Stimulated activated CD4-positive, alpha-beta T cell treated with anti-CD3 and anti-CD28 coated beads, Interleukin-2, amount 100 ng/mL, for 48 hours (primary cell): ENCODE measurements around the gene TRIM25.
A peak's percentile ranks its signal among the peaks of the same experiment; 100 is the strongest.
"Not testable (repeated sequence)": the region's sequence is repeated elsewhere in the genome, so short reads cannot be mapped to it uniquely, and the experiment has no call there.

Experiments used
- DNase-seq, 2 donors: peaks; one replicate each; pipeline ENCODE4 v3.0.0-alpha.2; 2020

Gene TRIM25, protein sequence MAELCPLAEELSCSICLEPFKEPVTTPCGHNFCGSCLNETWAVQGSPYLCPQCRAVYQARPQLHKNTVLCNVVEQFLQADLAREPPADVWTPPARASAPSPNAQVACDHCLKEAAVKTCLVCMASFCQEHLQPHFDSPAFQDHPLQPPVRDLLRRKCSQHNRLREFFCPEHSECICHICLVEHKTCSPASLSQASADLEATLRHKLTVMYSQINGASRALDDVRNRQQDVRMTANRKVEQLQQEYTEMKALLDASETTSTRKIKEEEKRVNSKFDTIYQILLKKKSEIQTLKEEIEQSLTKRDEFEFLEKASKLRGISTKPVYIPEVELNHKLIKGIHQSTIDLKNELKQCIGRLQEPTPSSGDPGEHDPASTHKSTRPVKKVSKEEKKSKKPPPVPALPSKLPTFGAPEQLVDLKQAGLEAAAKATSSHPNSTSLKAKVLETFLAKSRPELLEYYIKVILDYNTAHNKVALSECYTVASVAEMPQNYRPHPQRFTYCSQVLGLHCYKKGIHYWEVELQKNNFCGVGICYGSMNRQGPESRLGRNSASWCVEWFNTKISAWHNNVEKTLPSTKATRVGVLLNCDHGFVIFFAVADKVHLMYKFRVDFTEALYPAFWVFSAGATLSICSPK

DNA sequence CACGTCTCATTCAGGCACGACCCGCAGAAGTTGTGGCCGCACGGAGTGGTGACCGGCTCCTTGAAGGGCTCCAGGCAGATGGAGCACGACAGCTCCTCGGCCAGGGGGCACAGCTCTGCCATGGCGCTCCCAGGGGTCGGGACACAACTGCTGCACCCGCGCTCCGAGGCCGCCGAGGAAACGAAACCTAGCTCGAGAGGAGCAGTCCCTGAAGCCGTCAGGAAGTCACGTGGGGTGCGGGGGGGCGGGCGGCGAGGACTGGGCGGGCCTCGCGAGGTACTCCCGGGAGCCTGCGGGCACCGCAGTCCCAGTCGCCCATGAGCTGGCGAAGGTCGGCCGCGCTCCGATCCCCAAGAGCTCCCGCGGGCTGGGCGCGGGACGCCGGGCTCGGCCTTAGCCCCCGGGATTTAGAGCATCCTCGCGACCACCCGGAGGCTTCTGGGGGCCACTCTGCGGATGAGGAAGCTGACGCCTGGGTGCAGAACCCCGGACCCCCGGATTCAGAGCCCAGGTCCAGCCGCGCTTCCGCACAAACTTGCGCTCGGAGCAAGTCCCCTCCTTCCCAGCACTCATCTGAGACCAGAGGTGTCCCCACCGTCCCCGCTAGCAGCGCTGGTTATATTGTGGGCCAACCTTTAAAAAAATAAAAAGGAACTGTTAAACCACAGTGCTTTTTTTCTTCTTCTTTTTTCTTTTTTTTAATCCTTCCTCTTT, at the start of gene TRIM25:
Gene TRIM25, minus strand, starts transcription at position 183 of the 714 bp plus-strand sequence. Its CDS starts 61 bp downstream, at position 122.
- peak; percentile 82 to 84 for DNase-seq

DNA sequence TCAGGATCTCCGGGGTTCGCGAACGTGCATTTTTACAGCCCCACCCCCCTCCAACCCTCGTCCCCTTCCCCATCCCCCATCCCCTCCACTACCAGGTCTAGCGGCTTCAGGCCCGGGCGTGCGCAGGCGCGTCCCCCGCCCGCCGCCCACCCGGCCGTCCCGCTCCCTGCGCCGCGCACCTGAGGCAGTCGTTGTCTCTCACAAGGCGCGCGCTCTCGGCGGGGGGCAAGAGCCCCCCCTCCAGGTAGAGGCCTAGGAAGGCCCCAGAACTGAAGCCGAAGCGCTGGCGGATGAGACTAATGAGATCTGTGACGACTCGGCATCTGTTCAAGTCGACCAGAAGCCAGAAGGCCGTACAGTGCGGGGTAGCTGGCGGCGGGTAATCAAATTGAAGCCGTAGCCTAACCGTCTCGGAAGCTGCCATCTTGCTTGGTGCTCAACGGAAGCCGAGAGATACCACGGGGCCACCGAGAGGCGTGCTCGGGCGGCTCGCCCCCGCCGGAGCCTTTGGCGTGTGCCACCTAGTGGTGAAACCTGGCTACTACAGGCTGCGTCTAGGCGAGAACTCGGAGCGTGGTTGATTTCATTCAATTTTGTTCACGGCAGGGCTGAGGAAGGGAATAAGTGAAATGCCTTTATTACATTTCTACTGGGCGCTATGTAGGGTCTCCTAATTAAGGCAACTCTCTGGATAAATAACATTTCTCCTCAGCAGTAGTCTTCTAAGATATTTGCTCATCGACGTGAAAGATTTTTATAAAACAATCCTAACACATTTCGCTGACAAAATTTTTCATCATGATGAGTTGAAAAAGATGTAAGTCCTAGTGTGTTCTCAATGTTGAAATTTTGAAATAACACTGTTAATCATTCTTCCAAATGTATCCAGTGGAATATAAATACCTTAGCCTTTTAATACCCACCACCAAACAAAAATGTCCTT, 47.0 kb upstream of the TRIM25 start, which contains the start of gene COIL:
Gene COIL, minus strand, starts transcription at position 455 of the 943 bp plus-strand sequence. Its CDS starts 31 bp downstream, at position 424.
- peak; percentile 98 for DNase-seq

DNA sequence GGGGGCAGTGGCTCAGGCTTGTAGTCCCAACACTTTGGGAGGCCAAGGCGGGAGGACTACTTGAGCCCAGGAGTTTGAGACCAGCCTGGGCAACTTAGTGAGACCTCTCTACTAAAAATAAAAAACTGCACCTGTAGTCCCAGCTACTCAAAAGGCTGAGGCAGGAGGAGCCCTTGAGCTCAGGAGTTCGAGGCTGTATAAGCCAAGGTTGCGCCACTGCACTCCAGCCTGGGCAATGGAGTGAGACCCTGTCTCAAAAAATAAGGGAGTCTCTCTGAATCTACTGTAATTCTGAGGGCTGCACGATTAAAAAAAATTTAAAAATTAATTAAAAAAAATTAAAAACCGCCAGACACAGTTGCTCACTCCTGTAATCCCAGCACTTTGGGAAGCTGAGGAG, 43.1 kb upstream of the TRIM25 start:
- DNase-seq, result no peak

DNA sequence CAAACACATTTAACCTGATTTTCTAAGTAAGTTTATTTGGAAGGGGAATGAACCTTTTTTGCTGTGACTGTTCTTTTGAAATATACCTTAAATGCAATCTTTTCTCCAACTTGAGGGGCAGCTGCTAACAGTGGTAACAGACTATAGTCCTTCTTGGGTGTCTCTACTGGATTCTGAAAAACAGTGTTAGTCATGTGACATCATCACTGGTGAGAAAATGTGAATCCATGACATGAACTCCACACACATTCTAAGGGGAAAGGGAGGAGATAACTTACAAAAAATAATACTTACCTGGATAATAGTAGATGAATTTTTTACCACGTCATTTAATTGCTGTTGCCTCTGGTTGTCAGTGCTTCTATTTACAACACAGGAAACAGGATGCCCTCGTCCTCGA, 35.7 kb upstream of the TRIM25 start:
- no peak for DNase-seq

DNA sequence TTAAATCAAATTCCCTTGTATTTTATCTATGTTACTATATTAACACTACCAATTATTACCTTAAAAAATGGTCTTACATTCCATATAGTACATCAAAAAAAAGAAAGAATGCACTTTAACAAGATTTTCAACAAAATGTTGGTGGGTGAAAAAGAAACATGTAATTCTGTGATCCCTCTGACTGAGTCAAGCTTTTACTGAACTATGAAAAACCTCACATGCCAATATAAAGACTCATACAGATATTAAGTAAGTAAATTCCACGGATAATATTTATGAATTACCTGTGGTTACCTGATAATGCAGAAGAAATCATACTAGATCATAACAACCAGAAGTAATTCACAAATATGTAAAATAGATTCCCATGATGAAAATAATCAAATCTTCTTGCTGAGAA, 34.6 kb upstream of the TRIM25 start:
- DNase-seq, result no peak

DNA sequence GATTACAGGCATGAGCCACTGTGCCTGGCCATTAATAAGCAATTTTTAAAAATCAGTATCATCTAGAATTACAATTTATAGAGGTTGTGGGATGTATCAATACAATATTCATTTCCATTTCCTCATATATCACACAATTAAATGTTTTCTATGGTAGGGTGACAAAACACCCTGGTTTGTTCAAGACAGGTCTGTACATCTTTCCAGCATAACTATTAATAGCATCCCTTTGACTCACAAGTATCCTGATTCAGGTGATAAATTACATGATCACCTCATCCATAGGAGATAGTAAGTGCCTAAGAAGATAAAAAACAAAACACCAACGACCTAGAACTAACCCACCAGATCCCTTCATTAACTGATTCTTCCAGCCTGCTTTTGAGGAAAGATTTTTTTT, 33.9 kb upstream of the TRIM25 start:
- no peak for DNase-seq

DNA sequence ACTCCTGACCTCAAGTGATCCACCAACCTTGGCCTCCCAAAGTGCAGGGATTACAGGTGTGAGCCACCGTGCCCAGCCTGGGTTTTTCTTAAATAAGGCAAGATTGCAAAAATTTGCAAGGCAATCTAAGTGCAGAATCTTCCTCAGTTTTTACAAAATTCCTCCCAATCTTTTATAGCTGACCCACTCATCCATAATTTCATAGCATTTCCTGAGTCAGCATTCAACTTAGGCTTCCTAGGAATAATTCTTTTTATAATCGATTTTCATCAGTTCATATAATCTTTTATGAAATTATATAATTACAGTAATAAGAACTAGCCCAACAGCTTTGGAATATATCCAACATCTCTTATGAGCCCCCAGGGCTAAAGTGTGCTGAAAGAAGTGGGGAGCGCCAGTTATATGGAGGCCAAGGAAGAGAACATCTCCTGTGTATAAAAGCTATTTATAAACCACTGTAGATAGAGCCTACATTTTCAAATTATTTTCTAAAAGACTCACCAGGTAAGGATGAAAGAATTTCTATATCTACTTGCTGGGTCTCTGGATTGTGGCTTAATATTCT, 32.2 kb upstream of the TRIM25 start:
- no peak for DNase-seq

DNA sequence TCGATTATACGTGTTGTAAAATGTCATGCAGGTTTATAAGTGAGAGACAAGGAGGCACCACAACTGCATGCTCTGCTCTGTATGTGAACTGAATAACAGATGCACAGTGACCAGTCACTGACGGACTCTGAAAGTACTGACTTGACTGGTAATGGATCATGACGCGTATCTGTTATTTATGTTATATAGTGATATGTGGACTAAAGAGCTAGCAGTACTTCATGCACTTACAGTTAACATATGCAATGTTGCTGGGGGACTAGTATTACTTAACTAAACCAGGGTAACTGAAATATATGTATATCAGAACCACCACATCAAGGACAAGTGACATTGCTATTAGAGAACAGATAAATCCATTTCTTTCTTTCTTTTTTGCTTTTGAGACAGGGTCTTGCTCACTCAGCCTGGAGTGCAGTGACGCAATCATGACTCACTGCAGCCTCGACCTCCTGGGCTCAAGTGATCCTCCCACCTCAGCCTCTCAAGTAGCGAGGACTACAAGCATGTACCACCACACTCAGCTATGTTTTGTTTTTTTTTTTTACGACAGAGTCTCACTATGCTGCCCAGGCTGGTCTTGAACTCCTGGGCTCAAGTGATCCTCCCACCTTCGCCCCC, 29.8 kb upstream of the TRIM25 start:
- no peak for DNase-seq

DNA sequence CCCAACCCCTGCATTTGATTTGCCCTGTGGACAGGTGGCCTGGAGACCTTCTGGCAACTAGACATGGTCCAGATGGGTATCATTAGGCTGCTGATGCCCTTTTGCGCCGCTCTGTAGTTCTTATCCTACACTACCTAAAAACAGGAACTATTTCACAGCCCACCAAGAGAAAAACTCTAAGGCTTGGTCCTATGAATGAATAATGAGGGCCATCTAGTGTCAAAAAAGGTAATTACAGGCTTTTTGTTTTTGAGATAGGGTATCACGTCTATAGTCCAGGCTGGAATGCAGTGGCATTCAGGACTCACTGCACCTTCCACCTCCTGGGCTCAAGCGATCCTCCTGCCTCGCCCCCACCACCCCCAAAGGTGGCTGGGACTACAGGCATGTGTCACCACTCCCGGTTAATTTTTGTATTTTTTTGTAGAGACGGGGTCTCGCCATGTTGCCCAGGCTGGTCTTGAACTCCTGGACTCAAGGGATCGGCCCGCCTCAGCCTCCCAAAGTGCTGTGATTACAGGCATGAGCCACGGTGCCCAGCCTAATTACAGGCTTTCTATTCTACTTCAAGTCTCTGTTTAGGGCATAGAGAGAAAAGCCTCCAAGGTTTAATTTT, 26.1 kb upstream of the TRIM25 start:
- DNase-seq, result no peak

DNA sequence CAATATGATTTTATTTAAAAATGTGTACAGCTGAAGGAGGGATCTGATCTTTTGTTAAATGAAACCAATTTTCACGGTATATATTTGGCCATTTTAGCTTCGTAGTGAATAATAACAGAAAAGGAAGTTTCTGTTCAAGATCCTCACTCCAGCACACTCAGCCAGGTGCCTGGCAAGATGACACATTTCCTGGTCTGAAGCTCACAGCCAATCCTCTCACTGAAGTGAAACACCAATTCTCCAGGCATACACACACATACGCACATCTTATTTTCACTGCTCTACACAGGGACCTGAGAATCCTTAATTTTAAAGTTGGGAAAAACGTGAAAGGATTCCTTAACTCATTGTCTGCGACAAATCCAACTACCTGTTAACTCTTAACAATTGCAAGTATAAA, 24.4 kb upstream of the TRIM25 start:
- DNase-seq, result not testable (repeated sequence)

DNA sequence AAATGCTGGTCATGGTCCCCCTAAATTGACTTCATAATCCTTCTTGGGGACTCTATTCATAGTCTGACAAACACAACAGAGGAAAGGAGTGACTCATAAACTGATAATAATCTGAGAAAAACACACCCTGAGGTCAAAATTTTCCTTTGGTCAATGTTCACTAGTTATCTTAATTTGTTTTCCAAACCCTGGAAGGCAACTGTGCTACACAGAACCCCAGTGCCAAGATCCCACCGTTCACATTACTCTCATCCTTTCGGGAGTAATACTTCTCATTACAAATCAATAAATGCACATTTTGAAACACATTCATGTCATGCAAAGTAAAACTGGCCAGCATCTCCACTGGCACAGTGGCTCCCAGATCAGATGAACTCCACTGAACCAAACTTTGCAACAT, 23.8 kb upstream of the TRIM25 start:
- DNase-seq, result no peak

DNA sequence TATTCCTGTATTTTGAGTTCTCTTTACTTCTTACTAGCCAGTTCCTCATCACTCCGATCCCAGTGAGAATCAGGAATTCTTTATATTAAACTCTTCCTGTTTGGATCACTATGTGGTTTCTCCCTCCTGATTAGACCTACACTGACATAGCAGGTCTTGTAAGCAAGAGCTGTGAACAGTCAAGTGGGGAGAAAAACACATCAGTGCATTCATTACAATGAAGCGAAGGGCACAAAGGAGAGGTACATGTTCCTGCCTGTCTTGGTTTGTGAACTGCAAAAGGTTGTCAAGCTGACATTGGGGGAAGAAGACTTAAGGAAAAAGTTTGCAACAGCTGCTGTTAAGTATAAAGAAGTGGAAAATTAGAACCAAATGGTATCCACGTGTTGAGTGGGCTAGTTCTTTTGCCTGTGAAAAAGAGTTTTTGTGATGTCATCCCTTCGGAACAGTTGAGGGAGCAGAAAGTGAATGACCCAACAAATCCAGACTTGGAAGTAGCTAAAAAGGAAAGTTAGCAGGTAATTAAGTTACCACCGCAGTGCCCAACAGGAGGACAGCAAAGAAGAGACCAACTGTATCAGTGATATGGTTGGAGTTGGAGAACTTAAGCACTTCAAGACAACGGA, 23.0 kb upstream of the TRIM25 start:
- no peak for DNase-seq

DNA sequence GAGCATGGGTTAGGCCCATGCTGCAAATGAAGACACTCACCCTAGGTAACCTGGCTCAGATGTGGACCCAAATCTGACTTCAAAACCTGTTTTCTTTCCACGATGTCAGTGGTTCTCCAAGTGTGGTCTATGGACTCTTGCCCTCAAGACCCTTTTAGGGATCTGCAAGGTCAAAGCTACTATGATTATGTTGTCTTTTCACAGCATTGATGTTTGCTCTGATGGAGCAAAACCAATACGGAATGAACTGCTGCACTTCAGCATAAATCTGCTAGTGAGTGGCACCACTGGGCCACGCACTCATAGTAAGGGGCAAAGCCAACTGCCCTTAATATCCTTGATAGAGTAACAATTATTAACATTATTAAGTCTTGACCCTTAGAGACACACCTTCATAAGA, 21.6 kb upstream of the TRIM25 start:
- DNase-seq, result no peak

DNA sequence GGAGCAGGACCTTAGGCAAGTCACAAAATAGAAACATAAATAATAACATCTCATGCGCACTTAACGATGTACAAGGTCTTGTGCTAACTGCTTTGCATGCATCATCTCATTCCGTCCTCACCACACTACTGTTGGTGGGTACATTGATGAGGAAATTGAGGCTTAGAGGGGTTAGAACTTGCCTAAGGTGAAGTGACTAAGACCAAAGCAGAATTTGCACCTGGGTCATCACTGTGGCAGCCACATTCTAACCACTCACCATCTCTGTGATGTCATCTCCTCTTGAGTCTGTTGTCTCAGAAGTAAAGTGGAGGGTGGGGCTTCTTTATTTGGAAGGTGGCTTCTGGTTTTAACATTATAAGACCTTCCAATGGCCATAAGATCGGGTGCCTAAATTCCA, 20.4 kb upstream of the TRIM25 start:
- no peak for DNase-seq

DNA sequence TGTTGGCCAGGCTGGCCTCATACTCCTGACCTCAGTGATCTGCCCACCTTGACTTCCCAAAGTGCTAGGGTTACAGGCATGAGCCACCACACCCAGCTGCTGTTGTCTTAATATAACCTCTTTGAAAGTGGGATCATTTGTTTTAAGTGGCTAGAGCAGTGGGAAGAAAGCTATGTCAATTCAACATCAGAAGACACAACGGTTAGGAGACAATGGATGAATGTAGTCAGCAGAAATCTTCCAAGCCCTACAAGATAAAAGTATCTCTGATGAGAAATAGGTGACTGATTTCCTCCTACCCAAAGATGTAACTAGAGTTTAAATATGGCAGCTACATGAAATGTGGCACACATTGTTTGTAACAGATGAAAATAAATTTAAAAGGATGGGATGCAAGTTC, 20.0 kb upstream of the TRIM25 start:
- no peak for DNase-seq

DNA sequence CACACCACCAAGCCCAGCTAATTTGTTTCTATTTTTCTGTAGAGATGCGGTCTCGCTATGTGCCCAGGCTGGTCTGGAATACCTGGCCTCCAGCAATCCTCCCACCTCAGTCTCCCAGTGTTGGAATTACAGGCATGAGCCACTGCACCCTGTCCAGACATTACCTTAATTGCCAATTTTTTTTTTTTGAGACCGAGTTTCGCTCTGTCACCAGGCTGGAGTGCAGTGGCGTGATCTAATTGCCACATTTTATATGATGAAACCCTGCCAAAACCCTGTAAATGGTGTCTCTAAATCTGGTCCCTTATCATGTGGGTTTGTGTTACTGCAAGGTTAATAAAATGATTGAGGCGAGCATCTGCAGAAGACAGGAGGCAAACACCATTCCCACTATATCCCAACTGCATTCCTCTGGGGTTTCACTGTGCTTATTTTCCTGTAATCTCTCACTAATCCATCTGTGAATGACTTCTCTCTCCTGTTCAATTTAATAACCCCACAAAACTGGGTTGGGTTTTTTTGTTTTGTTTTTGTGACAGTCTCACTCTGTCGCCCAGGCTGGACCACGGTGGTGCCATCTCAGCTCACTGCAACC, 19.4 kb upstream of the TRIM25 start:
- DNase-seq, result no peak

DNA sequence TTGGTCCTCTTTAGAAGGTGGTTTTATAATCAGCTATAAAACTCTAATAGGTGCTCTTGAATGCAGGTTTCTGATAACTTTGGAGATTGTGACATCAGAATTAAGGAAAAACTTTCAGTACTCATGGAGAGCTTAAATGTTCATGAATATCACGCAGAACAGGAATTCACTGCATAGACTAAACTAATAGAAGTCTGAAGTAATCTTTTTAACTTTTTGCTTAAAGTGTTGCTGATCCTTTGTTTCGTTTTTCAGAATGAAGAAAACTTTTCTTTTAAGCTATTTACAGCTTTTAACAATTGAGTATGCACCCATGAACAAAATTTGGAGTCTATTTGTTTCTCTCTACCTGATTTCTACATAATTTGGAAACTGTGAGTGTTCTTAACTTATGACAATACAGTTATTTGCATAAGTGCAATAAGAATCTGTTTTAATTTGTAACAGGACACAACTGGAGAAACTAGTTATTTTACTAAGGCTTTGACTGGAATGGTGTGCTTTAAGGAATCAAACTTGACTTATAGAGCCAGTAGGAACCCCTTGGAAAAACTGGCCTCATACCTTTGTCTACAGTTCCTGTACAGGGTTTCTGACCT, 17.0 kb upstream of the TRIM25 start:
- no peak for DNase-seq

DNA sequence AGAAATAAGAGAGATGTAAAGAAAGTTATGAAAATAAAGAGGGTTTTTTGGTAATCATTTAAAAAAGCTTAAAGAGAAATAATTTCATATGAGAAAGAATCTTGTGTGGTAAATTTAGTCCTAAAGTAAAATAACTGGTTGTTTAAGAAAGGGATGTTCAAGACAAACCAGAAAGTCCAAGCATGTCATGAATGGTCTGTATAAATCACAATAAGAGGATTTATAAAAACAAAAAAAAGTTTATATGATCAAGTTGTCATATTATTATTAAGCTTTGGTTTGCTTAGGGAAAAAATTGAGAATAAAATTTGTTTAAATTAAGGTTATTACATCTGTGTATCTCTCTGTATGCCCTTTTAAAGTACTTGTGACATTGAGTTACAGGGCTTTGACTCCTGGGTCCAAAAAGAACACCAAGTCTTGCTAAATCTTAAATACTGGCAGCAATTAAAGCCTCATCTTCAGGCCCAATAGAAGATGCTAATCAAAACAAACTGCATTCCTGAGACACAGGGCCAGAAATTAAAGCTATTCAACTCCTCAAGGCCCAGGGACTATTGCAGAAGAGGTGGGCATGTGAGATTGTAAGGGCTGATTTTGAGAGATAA, 15.6 kb upstream of the TRIM25 start:
- DNase-seq, result no peak

DNA sequence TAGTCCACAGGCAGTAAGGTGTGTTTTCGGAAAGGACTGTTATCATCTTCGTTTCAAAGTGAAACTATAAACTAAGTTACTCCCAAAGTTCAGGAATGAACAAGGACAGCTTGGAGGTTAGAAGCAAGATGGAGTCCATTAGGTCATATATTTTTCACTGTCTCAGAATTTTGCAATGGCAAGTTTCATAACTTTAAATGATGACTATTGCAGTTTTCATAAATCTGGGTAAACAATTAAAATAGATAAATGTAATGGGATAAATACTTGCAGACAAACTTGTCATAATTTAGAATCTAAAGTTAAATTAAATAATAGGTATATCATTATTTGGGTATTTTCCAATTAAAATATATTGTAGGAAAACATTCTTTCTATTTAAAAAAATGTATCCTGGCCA, 14.7 kb upstream of the TRIM25 start:
- DNase-seq, result no peak

DNA sequence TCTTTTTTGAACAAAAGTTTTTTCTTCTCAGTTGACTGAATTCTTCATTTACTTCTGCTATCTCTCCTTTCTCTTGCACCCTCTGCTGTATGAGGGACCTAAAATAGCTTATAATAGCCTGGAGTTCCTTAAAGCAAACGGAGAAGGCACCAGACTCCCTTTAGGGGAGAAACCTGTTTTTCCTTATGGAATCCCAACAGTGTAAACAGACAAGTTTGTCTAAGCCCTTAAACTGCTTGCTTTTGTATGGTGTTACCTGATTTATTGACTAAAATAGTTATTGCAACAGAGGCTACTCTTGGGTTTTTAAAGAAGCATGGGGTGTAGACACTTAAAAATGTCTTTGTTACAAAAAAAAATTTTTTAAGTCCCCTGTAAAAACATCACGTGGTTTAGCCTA, 12.9 kb upstream of the TRIM25 start:
- no peak for DNase-seq
